HL-60 (cell line): ENCODE results near the gene ABL2.
"Not testable (repeated sequence)": the region's sequence is repeated elsewhere in the genome, so short reads cannot be mapped to it uniquely, and the experiment has no call there.

ENCODE experiments used
- DNase-seq, 2 experiments: peaks; one replicate each; pipeline ENCODE4 v3.0.0-alpha.2; 2010 to 2020; ENCODE audit warnings: low read depth in 1 of 2, low spot score in 1 of 2
- H3K27ac ChIP-seq: fragments of 250-450 bp; sonication (Bioruptor Pico); replicated peaks from 2 replicates; pipeline ENCODE4 v1.5.1; 2020; ENCODE audit warnings: mild to moderate bottlenecking, moderate library complexity
- H3K27me3 ChIP-seq: fragments of 250-450 bp; sonication (Bioruptor Pico); 2 replicates; pipeline ENCODE4 v1.5.1; 2021; ENCODE audit warnings: mild to moderate bottlenecking, moderate library complexity; ENCODE audit not compliant: insufficient read depth, poor library complexity, severe bottlenecking
- H3K4me3 ChIP-seq: replicated peaks from 2 replicates; pipeline ENCODE4 v1.5.1; 2011; ENCODE audit warnings: mild to moderate bottlenecking, control low read depth, low read length; ENCODE audit not compliant: insufficient read depth
- CTCF ChIP-seq: IDR thresholded peaks from one replicate; pipeline ENCODE4 v1.5.1; 2011; ENCODE audit warnings: low read length, control low read depth, inconsistent platforms; ENCODE audit not compliant: insufficient read depth
- GABPA ChIP-seq: IDR thresholded peaks from 2 replicates; pipeline ENCODE4 v1.6.1; 2012; ENCODE audit warnings: low read depth
- POLR2AphosphoS5 ChIP-seq: IDR thresholded peaks from 2 replicates; pipeline ENCODE4 v1.6.1; 2012; ENCODE audit warnings: low read depth
- REST ChIP-seq: IDR thresholded peaks from 2 replicates; pipeline ENCODE4 v1.6.1; 2012; ENCODE audit warnings: low read depth; ENCODE audit not compliant: insufficient replicate concordance
- SPI1 ChIP-seq: IDR thresholded peaks from 2 replicates; pipeline ENCODE4 v1.6.1; 2012; ENCODE audit warnings: low read depth, mild to moderate bottlenecking, borderline replicate concordance
- long read RNA-seq: library from polyadenylated mRNA; unstranded; transcript quantifications from one replicate; pipeline ENCODE4 v2.0.0, GENCODE V29; 2020

Gene ABL2
- long read RNA-seq, partial matches to known transcripts: 1 of 8 reads
- long read RNA-seq, other reads (novel, unspliced or antisense): 7 of 8 reads

DNA sequence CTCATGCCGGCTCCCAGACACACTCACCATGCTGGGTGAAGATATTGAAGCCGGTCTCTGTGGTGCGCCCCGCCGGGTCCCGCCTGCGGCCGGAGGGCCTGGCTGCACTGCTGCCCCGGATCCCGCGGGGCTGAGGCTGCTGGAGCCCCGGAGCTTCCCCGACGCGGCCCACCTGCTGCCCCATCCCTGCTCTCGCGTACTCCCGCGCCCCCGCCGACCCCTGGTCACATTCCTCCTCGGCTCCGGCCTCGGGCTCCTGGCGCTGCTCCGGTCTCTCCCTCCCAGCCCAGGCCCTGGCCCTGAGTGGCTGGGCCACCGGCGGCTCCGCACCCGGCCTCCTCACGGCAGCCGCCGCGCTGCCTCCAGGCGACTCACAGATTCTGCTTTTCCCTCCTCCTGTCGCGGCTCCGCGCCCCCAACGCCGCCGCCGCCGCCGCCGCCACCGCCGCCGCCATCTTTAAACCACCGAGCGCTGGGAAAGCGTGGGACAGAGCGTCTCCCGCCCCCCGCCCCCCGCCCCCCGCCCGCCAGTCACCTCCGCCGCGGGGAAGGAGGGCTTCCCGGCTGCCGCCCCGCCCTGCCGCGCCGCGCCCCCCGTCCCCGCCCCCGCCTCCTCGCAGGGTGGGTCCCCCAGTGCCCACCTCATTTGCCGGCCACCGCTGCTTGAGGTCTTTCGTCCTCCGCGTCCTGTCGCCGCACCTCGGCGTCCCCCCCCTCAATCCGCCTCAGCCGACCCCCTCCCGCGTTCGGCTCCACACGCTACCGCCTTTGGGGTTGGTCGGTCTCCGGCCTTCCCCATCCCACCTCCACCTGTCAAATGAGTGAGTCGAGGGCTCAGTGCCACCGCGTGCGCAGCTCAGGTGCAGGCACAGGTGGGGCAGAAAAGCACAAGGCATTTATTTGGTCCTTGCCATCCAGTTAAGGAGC is at the start of gene ABL2:
TSS of gene ABL2 (minus strand) at position 464 of the 927 bp plus-strand sequence. CDS start at position 184, 280 bp downstream.
- peak within 1 kb of the TSS; percentile 98 for H3K4me3 ChIP-seq
- DNase-seq: peak; percentile 6 to 23
- TF ChIP-seq REST: no peak
- TF ChIP-seq SPI1: no peak
- TF ChIP-seq CTCF: no peak
- no peak for TF ChIP-seq GABPA
- TF ChIP-seq POLR2AphosphoS5: no peak
- peak within 1 kb of the TSS; percentile 72 for H3K27ac ChIP-seq
- no peaks in the 10 kb centered on the region for H3K27me3 ChIP-seq

GRCh38 chr1:179278920-179279319 is 49.4 kb upstream of the ABL2 start:
- no peak for DNase-seq
- Histone ChIP-seq H3K27ac (no peak overlapping the region), H3K4me3 (no peak overlapping the region), H3K27me3 (no peaks in the 10 kb centered on the region)
- TF ChIP-seq SPI1 (no peak), REST (no peak), POLR2AphosphoS5 (no peak), GABPA (no peak), CTCF (no peak)

GRCh38 chr1:179274424-179274823 is 44.9 kb upstream of the ABL2 start:
- H3K4me3 ChIP-seq, H3K27ac ChIP-seq, DNase-seq, H3K27me3 ChIP-seq: not testable (repeated sequence)

- Histone ChIP-seq H3K27ac (no peak overlapping the region), H3K4me3 (no peak overlapping the region), H3K27me3 (no peaks in the 10 kb centered on the region)
- no peak for DNase-seq
- TF ChIP-seq GABPA (no peak), SPI1 (no peak), CTCF (no peak), REST (no peak), POLR2AphosphoS5 (no peak)
These were observed 39.6 kb upstream of the ABL2 start for GRCh38 chr1:179269071-179269470.
